Body of pancreas (tissue), 4 donors: Measurements from ENCODE around the gene LILRA1.

ENCODE experiments used
- POLR2A ChIP-seq, 3 donors: fragments of 450-650 bp; IDR thresholded peaks; one replicate each; pipeline ENCODE4 v1.6.1; 2016; ENCODE audit warnings: antibody characterized with exemption in 3 of 3, mild to moderate bottlenecking in 2 of 3
- TF ChIP-seq, protein P1 (sequence below), 7 experiments: fragments of 450-650 bp in 4 of 7; fragments of 200-600 bp in 3 of 7; sonication (generic) in 3 of 7; IDR thresholded peaks; one replicate each; pipeline ENCODE4 v1.5.1; 2016 to 2019; ENCODE audit warnings: antibody characterized with exemption in 7 of 7

DNA sequence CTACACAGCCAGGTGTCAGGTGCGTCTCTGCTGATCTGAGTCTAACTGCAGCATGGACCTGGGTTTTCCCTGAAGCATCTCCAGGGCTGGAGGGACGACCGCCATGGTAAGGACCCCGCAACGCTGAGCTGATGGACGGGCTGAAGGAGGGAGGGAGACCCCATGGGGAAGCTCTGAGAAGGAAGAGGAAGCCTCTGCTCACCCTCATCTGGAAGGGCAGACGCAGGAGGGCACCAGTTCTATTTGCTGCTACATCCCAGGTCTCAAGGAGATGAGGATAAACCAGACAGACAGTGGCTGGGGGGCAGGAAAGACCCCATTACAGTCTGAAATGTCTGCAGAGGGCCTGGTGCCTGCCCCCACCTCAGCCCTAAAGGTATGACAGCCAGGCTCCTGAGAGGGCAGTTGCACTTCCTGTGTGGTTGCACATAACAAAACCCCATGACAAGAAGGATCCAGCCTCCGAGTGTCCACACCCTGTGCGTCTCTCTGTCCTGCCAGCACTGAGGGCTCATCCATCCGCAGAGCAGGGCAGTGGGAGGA is 20.0 kb upstream of the LILRA1 start, which contains the start of gene LILRA2:
- TF ChIP-seq, protein P1, sequence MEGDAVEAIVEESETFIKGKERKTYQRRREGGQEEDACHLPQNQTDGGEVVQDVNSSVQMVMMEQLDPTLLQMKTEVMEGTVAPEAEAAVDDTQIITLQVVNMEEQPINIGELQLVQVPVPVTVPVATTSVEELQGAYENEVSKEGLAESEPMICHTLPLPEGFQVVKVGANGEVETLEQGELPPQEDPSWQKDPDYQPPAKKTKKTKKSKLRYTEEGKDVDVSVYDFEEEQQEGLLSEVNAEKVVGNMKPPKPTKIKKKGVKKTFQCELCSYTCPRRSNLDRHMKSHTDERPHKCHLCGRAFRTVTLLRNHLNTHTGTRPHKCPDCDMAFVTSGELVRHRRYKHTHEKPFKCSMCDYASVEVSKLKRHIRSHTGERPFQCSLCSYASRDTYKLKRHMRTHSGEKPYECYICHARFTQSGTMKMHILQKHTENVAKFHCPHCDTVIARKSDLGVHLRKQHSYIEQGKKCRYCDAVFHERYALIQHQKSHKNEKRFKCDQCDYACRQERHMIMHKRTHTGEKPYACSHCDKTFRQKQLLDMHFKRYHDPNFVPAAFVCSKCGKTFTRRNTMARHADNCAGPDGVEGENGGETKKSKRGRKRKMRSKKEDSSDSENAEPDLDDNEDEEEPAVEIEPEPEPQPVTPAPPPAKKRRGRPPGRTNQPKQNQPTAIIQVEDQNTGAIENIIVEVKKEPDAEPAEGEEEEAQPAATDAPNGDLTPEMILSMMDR (IDR thresholded peaks at IDR 0.05) = no peak
- no peak for TF ChIP-seq POLR2A (IDR thresholded peaks at IDR 0.05)
